GM21528 (cell line): ENCODE results near the gene RPN1.
"Not testable (repeated sequence)": the region's sequence is repeated elsewhere in the genome, so short reads cannot be mapped to it uniquely, and the experiment has no call there.

Source experiments
- ATAC-seq: cut with Tn5 transposase; IDR thresholded peaks from one replicate; pipeline ENCODE4 v1.9.1; 2021; ENCODE audit warnings: mild to moderate bottlenecking, moderate library complexity; ENCODE audit not compliant: unreplicated experiment, low FRiP score

RPN1 gene

GRCh38 chr3:128613083-128613829 lies 37.4 kb downstream of the RPN1 start:
- no peak for ATAC-seq

DNA sequence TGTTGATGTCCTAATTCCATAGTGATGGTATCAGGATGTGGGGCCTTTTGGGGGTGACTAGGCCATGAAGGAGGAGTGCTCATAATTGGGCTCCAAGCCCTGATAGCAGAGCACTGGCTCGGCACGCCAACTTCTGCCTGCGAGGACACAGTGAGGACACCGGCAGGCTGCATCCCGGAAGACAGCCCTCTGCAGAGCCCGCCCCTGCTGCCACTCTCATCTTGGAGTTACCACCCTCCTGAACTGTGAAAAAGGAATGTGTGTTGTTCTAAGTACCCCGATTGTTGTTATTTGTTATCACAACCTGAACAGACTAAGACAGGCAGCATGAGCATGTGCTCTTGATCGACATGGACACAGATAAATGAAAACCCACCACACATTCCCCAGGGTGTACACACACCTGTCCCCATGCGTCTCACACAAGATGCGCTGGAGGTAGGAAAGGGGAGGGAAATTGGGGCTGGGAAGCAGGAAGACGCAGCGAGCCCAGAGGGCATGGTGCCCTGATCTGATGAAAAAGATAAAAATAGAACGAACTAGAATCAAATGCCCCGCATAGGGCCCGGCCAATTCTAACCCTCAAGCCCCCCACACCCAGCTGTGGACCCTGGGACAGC lies 40.1 kb downstream of the RPN1 start:
- ATAC-seq: no peak

DNA sequence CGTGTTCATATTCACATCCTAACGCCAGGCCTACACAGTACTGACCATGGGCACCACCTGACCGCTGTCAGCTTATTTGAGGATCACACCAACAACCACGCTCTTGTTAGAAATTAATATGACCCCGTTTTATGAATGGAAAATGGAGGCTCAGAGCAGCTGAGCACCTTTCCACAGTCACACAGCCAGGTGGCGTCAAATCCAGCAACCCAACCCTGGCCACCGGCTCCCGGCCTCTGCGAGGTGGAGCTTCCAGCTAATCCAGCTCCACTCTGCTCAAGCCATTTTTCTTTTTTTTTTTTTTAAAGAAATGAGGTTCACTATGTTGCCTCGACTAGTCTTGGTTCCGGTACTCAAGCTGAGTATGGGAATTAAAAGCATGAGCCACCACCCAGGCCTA lies 41.3 kb downstream of the RPN1 start:
- ATAC-seq: no peak

DNA sequence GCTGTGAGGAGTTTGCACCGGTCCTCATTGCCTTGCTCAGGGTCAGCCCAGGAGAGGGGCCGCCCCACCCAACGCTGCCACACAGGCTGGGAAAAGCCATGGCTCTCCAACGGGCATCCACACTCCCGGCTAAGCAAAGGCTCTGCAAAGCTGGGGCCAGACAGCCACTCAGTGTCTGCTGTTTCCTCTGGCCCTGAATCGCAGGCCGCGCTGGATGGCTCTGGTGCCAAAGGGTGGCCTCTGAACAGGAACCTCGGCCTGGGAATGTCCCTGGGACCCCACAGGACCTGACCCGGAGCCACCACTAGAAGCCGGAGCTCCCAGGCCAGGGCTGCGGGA lies 42.9 kb downstream of the RPN1 start:
- no peak for ATAC-seq

GRCh38 chr3:128606094-128606493 lies 44.5 kb downstream of the RPN1 start:
- no peak for ATAC-seq

DNA sequence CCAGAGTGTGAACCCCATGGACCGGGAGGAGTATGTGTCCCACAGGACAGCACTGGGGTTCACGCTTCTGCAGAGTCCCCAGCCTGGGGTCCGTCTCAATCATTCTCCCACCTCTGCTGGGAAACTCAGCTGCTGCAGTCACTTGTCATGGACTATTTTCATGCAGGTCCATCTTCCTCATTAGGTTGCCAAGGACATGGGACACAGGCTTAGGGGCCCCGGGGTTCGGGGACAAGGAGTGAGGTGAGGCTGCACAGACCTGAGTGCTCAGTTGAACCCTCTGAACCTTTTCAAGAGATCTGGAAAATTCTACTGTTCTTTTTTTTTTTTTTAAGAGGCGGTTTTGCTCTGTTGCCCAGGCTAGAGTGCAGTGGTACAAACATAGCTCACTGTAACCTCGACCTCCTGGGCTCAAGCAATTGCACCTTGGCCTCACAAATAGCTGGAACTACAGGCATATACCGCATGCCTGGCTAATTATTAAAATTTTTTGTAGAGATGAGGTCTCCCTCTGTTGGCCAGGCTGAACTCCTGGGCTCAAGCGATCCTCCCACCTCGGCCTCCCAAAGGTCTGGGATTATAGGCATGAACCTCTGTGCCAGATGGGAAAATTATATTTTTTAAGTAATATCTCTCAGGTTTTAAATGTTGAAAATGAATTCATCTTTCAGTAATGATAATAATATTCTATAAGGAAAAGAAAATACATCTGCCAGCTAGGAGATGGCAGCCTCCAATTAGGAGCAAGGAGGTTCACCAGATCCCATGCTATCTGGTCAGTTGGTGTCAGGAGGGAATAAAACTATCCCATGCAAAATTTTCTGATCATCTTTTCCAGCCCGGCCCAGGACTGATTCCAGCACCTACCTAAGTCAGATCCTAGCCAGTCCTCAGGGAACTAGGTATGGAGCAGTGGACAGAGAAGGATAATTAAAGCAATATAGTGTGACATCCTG lies 45.2 kb downstream of the RPN1 start:
- no peak for ATAC-seq

DNA sequence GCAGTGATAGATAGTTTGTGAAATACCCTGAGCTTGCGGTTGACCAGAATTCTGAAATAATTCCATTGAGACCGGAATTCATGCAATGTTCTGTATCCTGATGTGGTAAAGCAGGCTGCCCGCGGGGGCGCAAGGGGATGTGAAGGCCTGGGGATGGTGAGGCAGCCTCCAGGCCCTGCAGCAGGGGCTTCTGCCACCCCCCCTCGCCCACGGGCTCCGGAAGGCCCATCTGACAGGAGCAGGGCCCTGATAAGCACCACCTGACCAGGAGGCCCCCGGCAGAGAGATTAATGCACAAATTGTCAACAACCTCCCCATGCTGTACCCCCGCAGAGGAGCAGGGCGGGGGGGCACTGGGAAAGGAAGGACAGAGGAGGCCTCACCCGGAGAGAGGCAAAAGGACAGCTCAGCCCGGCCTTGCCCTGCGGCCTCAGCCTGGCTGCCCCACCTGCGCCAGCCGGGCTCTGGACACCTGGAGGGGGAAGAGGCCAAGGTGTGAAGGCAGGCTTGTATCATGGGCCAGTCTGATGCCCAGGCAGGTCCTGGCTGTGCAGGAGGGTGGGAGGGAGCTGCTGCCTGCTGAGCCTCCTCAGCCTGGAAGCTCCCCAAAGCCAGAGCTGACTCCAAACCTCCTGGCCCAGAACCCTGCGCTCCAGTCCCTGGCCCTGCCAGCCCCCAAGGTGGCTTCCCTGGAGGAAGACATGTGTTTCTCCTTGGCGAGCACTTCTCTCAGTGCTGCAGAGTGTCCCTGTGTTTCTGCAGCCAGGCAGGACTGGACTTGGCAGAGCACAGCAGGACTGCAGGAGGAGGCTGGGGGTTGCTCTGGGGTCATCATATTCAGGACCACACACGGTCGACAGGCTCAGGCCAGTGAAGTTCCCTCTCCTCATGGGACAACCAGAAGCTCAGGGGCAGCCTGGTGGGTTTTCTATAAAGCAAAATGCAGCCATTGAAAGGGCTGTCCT lies 46.5 kb downstream of the RPN1 start:
- ATAC-seq: no peak

DNA sequence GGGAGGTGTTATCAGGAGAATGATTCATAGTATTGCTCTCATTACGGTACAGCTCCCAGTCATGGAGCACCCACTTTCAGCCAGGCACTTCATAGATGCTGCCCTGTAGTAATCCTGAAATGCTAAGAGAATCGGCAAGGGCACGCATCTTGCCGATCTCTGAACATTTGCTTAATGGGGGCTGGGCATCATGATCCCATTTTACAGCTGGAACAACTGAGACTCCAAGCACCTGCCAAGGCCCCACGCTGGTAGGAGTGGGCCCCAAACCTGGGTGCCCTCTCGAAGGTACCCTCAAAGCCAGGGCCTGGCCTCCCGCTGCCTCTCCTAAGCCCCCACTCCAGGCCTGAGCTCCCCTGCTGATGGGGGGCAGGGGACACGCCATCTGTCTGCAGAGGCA lies 47.3 kb downstream of the RPN1 start:
- no peak for ATAC-seq

GRCh38 chr3:128598884-128599664 lies 51.5 kb downstream of the RPN1 start:
- no peak for ATAC-seq

GRCh38 chr3:128597900-128598299 lies 52.7 kb downstream of the RPN1 start:
- no peak for ATAC-seq

- ATAC-seq: no peak
Measured at GRCh38 chr3:128592864-128593263, 57.8 kb downstream of the RPN1 start.

- no peak for ATAC-seq
Measured at GRCh38 chr3:128591738-128592426, 58.7 kb downstream of the RPN1 start.

DNA sequence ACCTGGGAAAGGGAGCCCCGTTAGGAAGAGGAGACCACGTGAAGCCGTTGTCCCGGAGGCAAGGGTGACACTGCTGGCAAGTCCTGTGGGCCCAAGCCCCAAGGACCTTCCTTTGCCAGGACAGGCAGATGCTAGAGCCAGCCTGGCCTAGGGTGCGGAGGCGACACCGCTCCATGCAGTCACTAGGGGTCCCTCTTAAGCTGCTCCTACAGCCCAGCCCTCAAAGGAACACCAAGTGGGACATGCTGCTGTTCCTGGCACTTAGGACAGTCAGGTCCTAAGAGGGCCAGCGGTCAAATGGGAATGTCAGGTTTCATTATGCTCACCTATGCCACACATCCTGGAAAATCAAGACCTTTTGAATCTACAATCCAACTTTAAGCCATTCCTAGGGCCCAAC lies 59.7 kb downstream of the RPN1 start:
- no peak for ATAC-seq

DNA sequence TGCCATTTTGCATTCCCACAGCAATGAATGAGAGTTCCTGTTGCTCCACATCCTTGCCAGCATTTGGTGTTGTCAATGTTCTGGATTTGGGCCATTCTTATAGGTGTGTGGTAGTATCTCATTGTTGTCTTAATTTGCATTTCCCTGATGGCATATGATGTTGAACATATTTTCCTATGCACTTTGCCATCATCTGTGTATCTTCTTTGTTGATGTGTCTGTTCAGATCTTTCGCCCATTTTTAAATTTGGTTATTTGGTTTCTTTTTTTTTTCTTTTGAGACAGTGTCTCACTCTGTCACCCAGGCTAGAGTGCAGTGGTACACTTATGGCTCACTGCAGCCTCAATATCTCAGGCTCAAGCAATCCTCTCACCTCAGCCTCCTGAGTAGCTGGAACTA lies 60.6 kb downstream of the RPN1 start:
- ATAC-seq: not testable (repeated sequence)

DNA sequence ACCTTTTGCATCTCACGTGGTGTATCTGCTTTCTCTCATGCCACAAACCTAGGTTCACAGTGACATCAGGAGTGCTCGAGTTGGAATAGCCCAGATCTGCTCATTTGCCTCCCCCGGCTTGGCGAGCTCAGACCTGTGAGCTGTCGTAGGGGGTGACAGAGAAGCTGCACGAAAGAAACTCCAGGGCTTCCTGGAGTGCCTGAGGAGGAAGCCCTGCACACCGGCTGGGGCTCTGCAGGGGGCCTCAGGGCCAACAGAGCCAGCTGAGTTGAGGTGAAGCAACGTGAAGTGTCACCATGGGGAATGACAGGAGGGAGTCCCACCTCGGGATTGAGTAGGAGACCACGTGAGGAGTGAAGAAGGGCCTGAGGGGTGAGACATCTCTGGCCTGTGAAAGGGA lies 62.5 kb downstream of the RPN1 start:
- ATAC-seq: no peak

DNA sequence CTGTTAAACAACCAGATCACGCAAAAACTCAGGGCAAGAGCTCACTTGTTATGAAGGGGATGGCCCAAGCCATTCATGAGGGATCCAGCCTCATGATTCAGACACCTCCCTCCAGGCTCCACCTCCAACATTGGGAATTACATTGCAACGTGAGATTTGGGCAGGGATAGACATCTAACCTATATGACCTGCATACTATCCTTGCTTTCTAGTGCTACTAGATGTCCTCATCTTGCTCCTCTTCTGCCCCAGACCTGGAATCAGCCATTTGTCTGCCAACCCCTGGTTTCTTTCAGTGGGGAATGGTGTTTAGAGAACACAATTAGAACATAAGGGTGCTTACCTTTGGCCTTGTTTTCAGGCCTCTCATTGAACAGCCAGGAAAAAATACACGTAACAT lies 63.2 kb downstream of the RPN1 start:
- ATAC-seq: no peak

DNA sequence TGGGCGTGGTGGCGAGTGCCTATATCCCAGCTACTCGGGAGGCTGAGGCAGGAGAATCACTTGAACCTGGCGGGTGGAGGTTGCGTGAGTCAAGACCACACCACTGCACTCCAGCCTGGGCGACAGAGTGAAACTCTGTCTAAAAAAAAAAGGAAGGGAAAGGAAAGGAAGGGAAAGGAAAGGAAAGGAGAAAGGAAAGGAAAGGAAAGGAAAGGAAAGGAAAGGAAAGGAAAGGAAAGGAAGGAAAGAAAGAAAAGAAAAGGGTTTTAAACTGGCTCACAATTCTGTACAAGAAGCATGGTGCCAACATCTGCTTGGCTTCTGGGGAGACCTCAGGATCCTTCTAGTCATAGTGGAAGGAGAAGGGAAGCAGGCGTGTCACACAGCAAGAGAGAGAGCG lies 63.7 kb downstream of the RPN1 start:
- ATAC-seq: not testable (repeated sequence)

- ATAC-seq: not testable (repeated sequence)
Measured at GRCh38 chr3:128586391-128586790, 64.2 kb downstream of the RPN1 start.

- ATAC-seq: no peak
Measured at GRCh38 chr3:128585974-128586373, 64.6 kb downstream of the RPN1 start.
